DMS79 (cell line): ENCODE data around the gene PRPSAP1.
"Not testable (repeated sequence)": the region's sequence is repeated elsewhere in the genome, so short reads cannot be mapped to it uniquely, and the experiment has no call there.

Source experiments
- DNase-seq: peaks from one replicate; lab custom pipeline; 2025; lab: John Stamatoyannopoulos, UW

PRPSAP1 gene

GRCh38 chr17:76277300-76278267, 76.1 kb downstream of the PRPSAP1 start:
- DNase-seq, result no peak

GRCh38 chr17:76276461-76277299, 77.0 kb downstream of the PRPSAP1 start:
- DNase-seq, result no peak

DNA sequence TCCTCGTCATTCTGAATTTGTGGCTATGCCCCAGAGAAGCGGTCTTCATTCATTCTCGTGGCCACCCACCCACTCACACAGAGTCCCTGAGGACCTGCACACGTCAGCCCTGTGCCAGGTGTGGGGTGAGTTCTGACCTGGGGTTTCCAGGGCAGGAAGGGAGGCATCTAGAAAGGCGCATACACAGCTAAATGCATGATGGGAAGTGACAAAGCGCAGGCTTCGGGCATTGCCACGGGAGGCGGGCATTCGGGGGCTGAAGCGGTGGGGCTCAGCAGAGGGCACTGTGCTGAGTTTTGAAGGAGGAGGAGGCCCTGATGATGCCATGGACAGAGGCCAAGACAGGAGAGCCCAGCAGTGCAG, 77.7 kb downstream of the PRPSAP1 start:
- no peak for DNase-seq

- no peak for DNase-seq
Observed at GRCh38 chr17:76275382-76276068, 78.2 kb downstream of the PRPSAP1 start.

- no peak for DNase-seq
Observed at GRCh38 chr17:76274112-76274956, 79.4 kb downstream of the PRPSAP1 start.

GRCh38 chr17:76273445-76274111, 80.1 kb downstream of the PRPSAP1 start:
- no peak for DNase-seq

- DNase-seq, result no peak
Observed at GRCh38 chr17:76272541-76273444, 80.9 kb downstream of the PRPSAP1 start.

- no peak for DNase-seq
Observed at GRCh38 chr17:76271669-76272540, 81.8 kb downstream of the PRPSAP1 start.

GRCh38 chr17:76270770-76271668, 82.7 kb downstream of the PRPSAP1 start:
- no peak for DNase-seq

- DNase-seq, result no peak
Observed at GRCh38 chr17:76270127-76270592, 83.6 kb downstream of the PRPSAP1 start.

GRCh38 chr17:76268991-76269981, 84.4 kb downstream of the PRPSAP1 start:
- DNase-seq, result no peak

DNA sequence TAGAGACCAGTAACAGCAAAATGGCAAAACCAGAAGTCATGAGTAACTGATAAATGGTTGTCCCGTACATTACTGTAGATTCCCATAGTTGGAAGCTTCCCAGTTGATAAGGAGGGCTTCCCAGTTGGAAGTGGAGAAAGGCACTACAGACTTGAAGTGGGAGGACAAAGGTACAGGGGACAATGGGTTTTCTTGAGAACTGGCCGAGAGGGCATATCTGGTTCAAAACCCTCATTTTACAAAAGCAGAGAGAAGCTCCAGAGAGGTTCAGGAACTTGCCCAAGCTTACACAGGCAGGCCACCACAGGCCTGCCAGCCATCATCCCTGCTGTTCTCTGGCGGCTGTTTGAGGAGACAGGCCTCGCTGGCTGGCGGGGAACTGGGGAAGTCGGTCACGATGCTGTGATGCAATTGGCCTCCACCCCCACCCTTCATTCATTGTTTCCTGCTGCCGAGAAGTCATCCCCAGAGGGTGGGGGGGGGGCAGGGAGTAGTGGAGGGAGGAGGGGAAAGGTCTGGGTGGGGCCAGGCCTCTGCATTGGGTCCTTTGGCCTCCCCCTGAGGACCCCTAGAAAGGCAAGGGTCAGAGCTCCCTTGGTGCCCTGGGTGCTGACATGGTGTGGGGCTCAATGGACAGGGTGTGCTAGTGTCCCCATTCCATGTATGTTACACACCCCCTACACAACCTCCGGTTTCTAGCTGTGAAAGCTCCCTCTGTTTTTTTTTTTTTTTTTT, 85.5 kb downstream of the PRPSAP1 start:
- no peak for DNase-seq

DNA sequence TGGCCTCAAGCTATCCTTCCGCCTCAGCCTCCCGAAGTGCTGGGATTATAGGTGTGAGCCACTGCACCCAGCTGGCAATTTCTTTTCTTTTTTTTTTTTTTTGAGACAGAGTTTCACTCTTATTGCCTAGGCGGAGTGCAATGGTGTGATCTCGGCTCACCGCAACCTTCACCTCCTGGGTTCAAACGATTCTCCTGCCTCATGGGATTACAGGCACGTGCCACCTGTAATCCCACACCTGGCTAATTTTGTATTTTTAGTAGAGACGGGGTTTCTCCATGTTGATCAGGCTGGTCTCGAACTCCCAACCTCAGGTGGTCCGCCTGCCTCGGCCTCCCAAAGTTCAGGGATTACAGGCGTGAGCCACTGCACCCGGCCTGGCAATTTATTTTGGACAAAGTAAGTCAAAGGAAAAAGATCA, 86.1 kb downstream of the PRPSAP1 start:
- not testable (repeated sequence) for DNase-seq

DNA sequence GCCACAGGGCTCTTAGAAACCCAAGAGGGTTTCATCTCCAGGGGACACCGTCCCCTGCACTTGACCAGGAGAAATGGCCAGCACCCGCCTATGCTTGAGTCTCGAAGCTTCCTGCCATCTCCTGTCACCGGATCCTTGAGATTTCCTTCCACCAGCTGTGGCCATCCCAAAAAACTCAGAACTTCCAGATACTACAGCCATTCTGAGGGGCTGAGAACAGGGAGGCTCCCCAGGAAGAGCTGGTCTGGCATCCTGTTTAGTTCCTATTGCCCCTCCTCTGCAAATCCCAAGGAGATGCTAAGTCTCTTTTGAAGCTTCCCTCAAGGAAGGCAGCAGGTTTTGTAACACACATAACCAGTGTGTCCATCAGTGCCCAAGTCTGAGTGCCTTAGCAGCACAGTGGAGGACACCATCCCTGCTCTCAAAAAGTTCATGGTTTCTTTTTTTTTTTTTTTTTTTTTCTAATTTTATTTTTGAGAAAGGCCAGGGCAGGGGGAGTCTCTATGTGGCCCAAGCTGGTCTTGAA, 86.6 kb downstream of the PRPSAP1 start:
- DNase-seq, result no peak

DNA sequence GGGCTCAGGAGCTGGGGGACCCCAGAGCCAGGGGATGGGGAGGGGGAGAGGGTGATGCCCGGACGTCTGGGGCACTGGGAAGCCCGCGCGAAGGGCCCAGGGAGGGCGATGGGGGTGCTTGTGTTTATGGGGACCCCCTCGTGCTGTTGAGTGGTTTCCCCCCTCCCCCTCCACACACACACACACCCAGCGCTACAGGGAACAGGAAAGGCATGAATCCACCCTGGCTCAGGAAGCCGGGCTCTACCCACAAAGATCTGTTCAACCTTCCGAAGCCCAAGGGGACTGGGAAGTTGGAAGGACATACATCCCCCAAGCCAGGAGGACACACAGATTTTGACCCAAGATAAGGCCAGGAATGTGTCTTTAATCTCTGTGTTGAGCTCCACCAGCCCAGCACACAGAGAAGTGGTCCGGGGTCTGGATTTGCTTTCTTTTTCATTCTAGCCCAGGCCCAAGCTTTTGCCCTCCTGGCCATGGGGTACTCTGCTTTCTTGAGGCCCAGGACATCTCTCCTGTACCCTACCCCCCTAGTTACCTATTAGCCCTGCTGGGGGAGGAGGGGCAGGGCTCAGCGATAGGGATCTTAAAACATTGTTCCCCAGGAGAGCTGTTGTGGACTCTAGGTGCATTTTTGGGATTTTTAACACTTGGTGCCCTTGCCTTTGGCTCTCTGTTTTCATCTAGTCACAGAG, 87.3 kb downstream of the PRPSAP1 start:
- DNase-seq, result no peak
